B cell (primary cell): Measurements from ENCODE around the gene TF. TPM values are rescaled to one million over a fixed set of nuclear protein-coding genes. Genes with fewer than 3 reads are reported as not detected.

Source experiments
- ATAC-seq: fragments of 200-7000 bp; cut with Tn5 transposase; one replicate; pipeline ENCODE4 v1.10.0; 2021; ENCODE audit warnings: low read depth, mild to moderate bottlenecking, moderate number of reproducible peaks, moderate library complexity
- CTCF ChIA-PET: fragments of 350-600 bp; sonication (Branson Sonifier 250); formaldehyde crosslinking; loops from one replicate; lab custom pipeline; 2021; ENCODE audit warnings: antibody characterized with exemption, inconsistent platforms; lab: Charles Lee
- POLR2A ChIA-PET: fragments of 350-600 bp; sonication (Branson Sonifier 250); formaldehyde crosslinking; loops from one replicate; lab custom pipeline; 2021; ENCODE audit warnings: antibody characterized with exemption; lab: Charles Lee
- DNase-seq: peaks from one replicate; pipeline ENCODE4 v3.0.0; 2013
- H2AFZ ChIP-seq: 2 replicates; pipeline ENCODE4 v1.6.1; 2012; ENCODE audit warnings: mild to moderate bottlenecking, low read depth, low read length; ENCODE audit not compliant: insufficient read depth, poor library complexity, severe bottlenecking
- H3K27ac ChIP-seq, 2 donors: 1 replicate in 1 of 2; 2 replicates in 1 of 2; pipeline ENCODE4 v1.5.1; 2012 to 2013; ENCODE audit warnings: low read length in 2 of 2, mild to moderate bottlenecking in 2 of 2, moderate library complexity in 1 of 2
- H3K27me3 ChIP-seq, 4 experiments: fragments of 200-600 bp in 1 of 4; sonication (generic) in 1 of 4; replicated peaks in 1 of 4; 1 replicate in 2 of 4; 2 replicates in 2 of 4; pipeline versions ENCODE4 v1.6.1 to v1.7.0; 2013 to 2016; ENCODE audit warnings: low read length in 3 of 4, mild to moderate bottlenecking in 2 of 4, mixed read lengths in 1 of 4, moderate library complexity in 1 of 4; ENCODE audit not compliant: insufficient read depth in 4 of 4, control insufficient read depth in 3 of 4; ENCODE audit errors: control extremely low read depth in 1 of 4
- H3K36me3 ChIP-seq, 2 experiments: replicated peaks in 1 of 2; 1 replicate in 1 of 2; 2 replicates in 1 of 2; pipeline versions ENCODE4 v1.6.1 to v1.7.1; 2013; ENCODE audit warnings: low read length in 1 of 2; ENCODE audit not compliant: insufficient read depth in 2 of 2, control insufficient read depth in 1 of 2; ENCODE audit errors: control extremely low read depth in 1 of 2, extremely low read depth in 1 of 2
- H3K4me1 ChIP-seq, 2 donors: fragments of 200-600 bp in 1 of 2; sonication (generic) in 1 of 2; 1 replicate in 1 of 2; 2 replicates in 1 of 2; pipeline versions ENCODE4 v1.5.1 to v1.6.1; 2013 to 2017; ENCODE audit warnings: low read length in 2 of 2; ENCODE audit not compliant: control insufficient read depth in 2 of 2, insufficient read depth in 2 of 2
- H3K4me2 ChIP-seq: replicated peaks from 2 replicates; pipeline ENCODE3; 2012; ENCODE audit warnings: mild to moderate bottlenecking, low read depth, low read length; ENCODE audit not compliant: poor library complexity, severe bottlenecking
- H3K4me3 ChIP-seq, 5 experiments: fragments of 200-600 bp in 1 of 5; sonication (generic) in 1 of 5; 1 replicate in 3 of 5; 2 replicates in 2 of 5; pipeline versions ENCODE4 v1.5.1 to v1.7.0; 2011 to 2016; ENCODE audit warnings: low read length in 4 of 5, mild to moderate bottlenecking in 4 of 5, low read depth in 2 of 5, control low read depth in 1 of 5, moderate library complexity in 1 of 5; ENCODE audit not compliant: insufficient read depth in 1 of 5; ENCODE audit errors: control extremely low read depth in 1 of 5, extremely low read depth in 1 of 5
- H3K79me2 ChIP-seq: fragments of 200-600 bp; sonication (generic); one replicate; pipeline ENCODE4 v1.6.0; 2016; ENCODE audit warnings: low read length; ENCODE audit not compliant: control insufficient read depth, insufficient read depth
- H3K9ac ChIP-seq: fragments of 200-600 bp; sonication (generic); 2 replicates; pipeline ENCODE4 v1.6.1; 2017; ENCODE audit warnings: mild to moderate bottlenecking, low read length, moderate library complexity
- H3K9me3 ChIP-seq, 3 donors: one replicate each; pipeline versions ENCODE4 v1.6.1 to v1.7.1; 2013; ENCODE audit warnings: low read length in 2 of 3; ENCODE audit not compliant: control insufficient read depth in 2 of 3, insufficient read depth in 1 of 3; ENCODE audit errors: control extremely low read depth in 1 of 3
- H4K20me1 ChIP-seq: 2 replicates; pipeline ENCODE4 v1.6.0; 2012; ENCODE audit warnings: mild to moderate bottlenecking, low read length; ENCODE audit not compliant: insufficient read depth, control insufficient read depth, poor library complexity, severe bottlenecking
- H3K27ac Mint-ChIP-seq: one replicate; pipeline ENCODE4 v1.8.0; 2021; ENCODE audit warnings: mixed read lengths
- H3K27me3 Mint-ChIP-seq: one replicate; pipeline ENCODE4 v1.8.0; 2021; ENCODE audit warnings: mixed read lengths
- H3K4me1 Mint-ChIP-seq: one replicate; pipeline ENCODE4 v1.8.0; 2021; ENCODE audit warnings: mixed read lengths
- H3K4me3 Mint-ChIP-seq: one replicate; pipeline ENCODE4 v1.8.0; 2021; ENCODE audit warnings: mixed read lengths
- H3K9me3 Mint-ChIP-seq: one replicate; pipeline ENCODE4 v1.8.0; 2022; ENCODE audit warnings: mixed read lengths; ENCODE audit not compliant: insufficient read depth
- EZH2 ChIP-seq: IDR thresholded peaks from 2 replicates; pipeline ENCODE4 v1.6.1; 2012; ENCODE audit warnings: borderline replicate concordance, low read depth, mild to moderate bottlenecking, moderate library complexity, low read length; ENCODE audit not compliant: insufficient read depth, poor library complexity, severe bottlenecking
- WGBS: methylation state at CpG from one replicate; pipeline ENCODE4 v1.1.5; 2013; ENCODE audit warnings: missing lambda C conversion rate; ENCODE audit not compliant: insufficient coverage; 5-methylcytosine and 5-hydroxymethylcytosine counted together
- intact Hi-C: fragments of 100-400 bp; cut with micrococcal nuclease; formaldehyde crosslinking; loops from one replicate; pipeline ENCODE4 v1.10.0; 2022
- polyA plus RNA-seq: library from polyadenylated mRNA; depleted of rRNA; stranded (reverse); fragments of >200 nt; gene quantifications from 2 replicates; pipeline ENCODE4 v1.2.3, GENCODE V29; 2012
- total RNA-seq, 2 donors: library from RNA; stranded (reverse); fragments of 120-200 nt in 1 of 2; gene quantifications; 1 replicate in 1 of 2; 2 replicates in 1 of 2; pipeline versions ENCODE4 v1.2.3 to v1.2.4, GENCODE V29; 2013 to 2022
- TF ChIP-seq, protein P1 (sequence below): fragments of 200-600 bp; IDR thresholded peaks from one replicate; pipeline ENCODE4 v1.8.0; 2022; ENCODE audit warnings: antibody characterized with exemption, mild to moderate bottlenecking

Gene TF
- total and polyA plus RNA-seq, 2 donors (not counting 1 experiment from before 2014, with no cell fraction given), result 0.27 to 0.37 TPM

DNA sequence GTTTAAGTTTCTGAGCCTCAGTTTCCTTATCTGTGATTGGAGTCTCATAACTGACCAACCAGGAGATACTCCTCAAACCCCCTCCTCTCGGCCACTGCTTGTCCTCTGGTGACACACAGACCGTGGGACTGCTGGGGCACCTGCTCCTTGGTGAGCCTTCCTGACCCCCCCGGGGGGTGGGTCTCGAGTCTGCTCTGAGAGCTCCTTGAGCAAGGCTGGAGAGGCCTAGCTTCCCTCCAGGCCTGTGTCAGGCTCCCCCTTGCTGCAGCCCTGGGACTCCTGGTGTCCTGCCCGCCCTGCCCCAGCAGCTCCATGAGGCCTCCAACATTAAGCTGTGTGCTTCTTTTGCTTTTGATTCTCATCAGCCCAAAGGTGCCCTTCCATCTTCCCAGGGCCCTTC is 87.1 kb downstream of the TF start:
- Histone ChIP-seq H3K4me1 (no peaks in the 10 kb centered on the region), H3K36me3 (no peaks in the 10 kb centered on the region), H3K9me3 (no peaks in the 10 kb centered on the region), H3K27me3 (no peaks in the 10 kb centered on the region), H3K27ac (no peak overlapping the region), H3K4me2 (no peak overlapping the region), H2AFZ (no peak overlapping the region), H4K20me1 (no peaks in the 10 kb centered on the region), H3K79me2 (no peaks in the 10 kb centered on the region), H3K4me3 (no peak overlapping the region), H3K9ac (no peak overlapping the region)
- DNase-seq (no peak), ATAC-seq (no peak)
- H3K4me3 Mint-ChIP-seq, result no peak overlapping the region
- no peaks in the 10 kb centered on the region for H3K9me3 Mint-ChIP-seq
- POLR2A ChIA-PET, result interaction anchor here (0.6 kb wide), 1 partner anchor 350 kb away, joined by 5 read pairs; no protein-coding TSS in a partner anchor
- no peak for TF ChIP-seq EZH2
- TF ChIP-seq, protein P1, sequence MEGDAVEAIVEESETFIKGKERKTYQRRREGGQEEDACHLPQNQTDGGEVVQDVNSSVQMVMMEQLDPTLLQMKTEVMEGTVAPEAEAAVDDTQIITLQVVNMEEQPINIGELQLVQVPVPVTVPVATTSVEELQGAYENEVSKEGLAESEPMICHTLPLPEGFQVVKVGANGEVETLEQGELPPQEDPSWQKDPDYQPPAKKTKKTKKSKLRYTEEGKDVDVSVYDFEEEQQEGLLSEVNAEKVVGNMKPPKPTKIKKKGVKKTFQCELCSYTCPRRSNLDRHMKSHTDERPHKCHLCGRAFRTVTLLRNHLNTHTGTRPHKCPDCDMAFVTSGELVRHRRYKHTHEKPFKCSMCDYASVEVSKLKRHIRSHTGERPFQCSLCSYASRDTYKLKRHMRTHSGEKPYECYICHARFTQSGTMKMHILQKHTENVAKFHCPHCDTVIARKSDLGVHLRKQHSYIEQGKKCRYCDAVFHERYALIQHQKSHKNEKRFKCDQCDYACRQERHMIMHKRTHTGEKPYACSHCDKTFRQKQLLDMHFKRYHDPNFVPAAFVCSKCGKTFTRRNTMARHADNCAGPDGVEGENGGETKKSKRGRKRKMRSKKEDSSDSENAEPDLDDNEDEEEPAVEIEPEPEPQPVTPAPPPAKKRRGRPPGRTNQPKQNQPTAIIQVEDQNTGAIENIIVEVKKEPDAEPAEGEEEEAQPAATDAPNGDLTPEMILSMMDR, result no peak
- peaks cover 6% of the 10 kb centered on the region for H3K27me3 Mint-ChIP-seq
- intact Hi-C loops, result no loop called here
- CTCF ChIA-PET, result interaction anchor here (1.4 kb wide), 1 partner anchor 13 kb away, joined by 3 read pairs; no protein-coding TSS in a partner anchor
- 98% methylated on average over 5 of the region's 5 CpGs for WGBS
- H3K4me1 Mint-ChIP-seq, result no peaks in the 10 kb centered on the region
- no peak overlapping the region for H3K27ac Mint-ChIP-seq

DNA sequence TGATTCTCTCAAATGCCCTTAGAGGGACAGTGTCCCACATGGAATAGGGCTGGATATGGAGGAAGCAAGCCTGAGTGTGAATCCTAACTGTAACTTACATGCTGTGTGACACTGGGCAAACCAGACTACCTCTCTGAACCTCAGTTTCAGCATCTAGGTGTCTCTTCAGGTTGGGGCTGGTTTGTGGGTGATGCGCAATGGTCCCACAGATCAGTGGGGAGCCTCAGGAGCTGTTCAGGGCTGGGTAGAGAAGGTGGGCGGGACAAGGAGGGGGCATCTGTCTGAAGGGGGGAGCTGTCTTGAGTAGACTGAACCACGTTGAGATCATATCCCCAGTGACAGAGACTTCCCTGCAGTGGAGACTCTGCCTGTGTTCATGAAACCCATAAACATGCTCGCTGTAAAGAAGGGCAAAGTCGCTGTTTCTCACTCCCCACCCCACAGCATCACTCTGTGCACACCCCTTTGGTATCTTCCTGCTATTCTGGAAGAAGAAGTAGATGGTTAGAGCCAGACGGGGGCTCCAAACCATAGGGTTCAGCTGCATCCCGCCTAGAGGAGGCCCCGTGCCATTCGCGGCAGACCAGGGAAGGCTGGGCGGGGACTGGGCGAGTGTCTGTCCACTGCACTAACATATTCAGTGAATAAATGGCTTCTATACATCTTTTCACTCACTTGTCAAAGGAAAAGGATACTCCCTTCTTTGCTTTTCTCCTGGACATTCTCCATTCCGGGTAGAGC is 87.9 kb downstream of the TF start:
- H3K27ac Mint-ChIP-seq, result no peak overlapping the region
- Histone ChIP-seq H3K27ac (no peak overlapping the region), H3K27me3 (no peaks in the 10 kb centered on the region), H3K4me1 (no peaks in the 10 kb centered on the region), H3K9ac (no peak overlapping the region), H3K4me3 (no peak overlapping the region), H2AFZ (no peak overlapping the region), H3K79me2 (no peaks in the 10 kb centered on the region), H3K9me3 (no peaks in the 10 kb centered on the region), H3K4me2 (no peak overlapping the region), H3K36me3 (no peaks in the 10 kb centered on the region), H4K20me1 (no peaks in the 10 kb centered on the region)
- POLR2A ChIA-PET, result no interaction called here
- no peak for DNase-seq
- CTCF ChIA-PET, result interaction anchor here (0.6 kb wide), 1 partner anchor 159 kb away, joined by 3 read pairs; no protein-coding TSS in a partner anchor
- WGBS, result 94% methylated on average over 7 of the region's 13 CpGs
- ATAC-seq, result no peak
- no peaks in the 10 kb centered on the region for H3K4me1 Mint-ChIP-seq
- TF ChIP-seq, protein P1, result no peak
- no peak for TF ChIP-seq EZH2
- peaks cover 6% of the 10 kb centered on the region for H3K27me3 Mint-ChIP-seq
- H3K4me3 Mint-ChIP-seq, result no peak overlapping the region
- no peaks in the 10 kb centered on the region for H3K9me3 Mint-ChIP-seq
- intact Hi-C loops, result no loop called here
